Neutrophil (primary cell): ENCODE results near the gene HCK.

Experiments used
- H3K27ac ChIP-seq: fragments of 200-600 bp; sonication (generic); 2 replicates; pipeline ENCODE4 v1.5.1; 2016; ENCODE audit warnings: mild to moderate bottlenecking, moderate library complexity
- H3K27me3 ChIP-seq: fragments of 200-600 bp; sonication (generic); 2 replicates; pipeline ENCODE4 v1.6.0; 2016; ENCODE audit warnings: mild to moderate bottlenecking
- H3K36me3 ChIP-seq: fragments of 200-600 bp; sonication (generic); 2 replicates; pipeline ENCODE4 v1.5.1; 2017
- H3K4me1 ChIP-seq, 2 experiments: fragments of 200-600 bp in 1 of 2; sonication (generic) in 1 of 2; 1 replicate in 1 of 2; 2 replicates in 1 of 2; pipeline versions ENCODE4 v1.5.1 to v1.6.1; 2013 to 2016; ENCODE audit warnings: low read depth in 1 of 2, low read length in 1 of 2, mild to moderate bottlenecking in 1 of 2, moderate library complexity in 1 of 2; ENCODE audit not compliant: control insufficient read depth in 1 of 2, insufficient read depth in 1 of 2
- H3K4me3 ChIP-seq, 2 experiments: fragments of 200-600 bp in 1 of 2; sonication (generic) in 1 of 2; 1 replicate in 1 of 2; 2 replicates in 1 of 2; pipeline ENCODE4 v1.5.1; 2013 to 2016; ENCODE audit warnings: low read depth in 1 of 2, low read length in 1 of 2, mild to moderate bottlenecking in 1 of 2, moderate library complexity in 1 of 2
- H3K9me3 ChIP-seq: fragments of 200-600 bp; sonication (generic); 2 replicates; pipeline ENCODE4 v1.5.1; 2016
- CTCF ChIP-seq: fragments of 200-600 bp; sonication (generic); IDR thresholded peaks from 2 replicates; pipeline ENCODE4 v1.5.1; 2016; ENCODE audit warnings: antibody characterized with exemption

HCK gene

GRCh38 chr20:32021091-32021490 lies 31.0 kb upstream of the HCK start:
- no peak overlapping the region for H3K27ac ChIP-seq
- no peak overlapping the region for H3K4me3 ChIP-seq
- peaks cover 87% of the 10 kb centered on the region for H3K27me3 ChIP-seq
- H3K9me3 ChIP-seq: no peaks in the 10 kb centered on the region
- no peaks in the 10 kb centered on the region for H3K36me3 ChIP-seq
- TF ChIP-seq CTCF: no peak
- peaks cover 12 to 19% of the 10 kb centered on the region in 2 experiments for H3K4me1 ChIP-seq

DNA sequence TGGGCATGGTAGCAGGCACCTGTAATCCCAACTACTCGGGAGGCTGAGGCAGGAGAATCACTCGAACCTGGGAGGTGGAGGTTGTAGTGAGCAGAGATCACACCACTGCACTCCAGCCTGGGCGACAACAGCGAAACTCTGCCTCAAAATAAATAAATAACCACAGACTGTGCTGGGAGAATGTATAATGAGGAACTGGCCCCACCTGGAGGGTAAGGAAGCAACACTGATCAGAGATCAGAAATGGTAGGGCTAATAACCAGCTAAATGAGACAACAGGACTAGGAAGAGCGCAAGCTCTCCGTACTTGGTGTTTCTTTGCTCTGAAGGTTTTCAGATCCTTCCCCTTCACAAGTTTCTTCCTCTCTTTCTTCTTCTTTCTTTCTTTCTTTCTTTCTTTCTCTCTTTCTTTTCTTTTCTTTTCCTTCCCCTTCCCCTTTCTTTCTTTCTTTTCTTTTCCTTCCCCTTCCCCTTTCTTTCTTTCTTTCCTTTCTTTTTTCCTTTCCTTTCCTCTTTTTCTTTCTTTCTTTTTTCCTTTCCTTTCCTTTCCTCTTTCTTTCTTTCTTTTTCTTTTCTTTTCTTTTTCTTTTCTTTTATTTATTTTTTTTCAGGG lies 27.3 kb upstream of the HCK start:
- Histone ChIP-seq H3K36me3 (no peaks in the 10 kb centered on the region), H3K4me3 (no peak overlapping the region), H3K9me3 (no peaks in the 10 kb centered on the region), H3K27ac (no peak overlapping the region), H3K27me3 (peaks cover 50% of the 10 kb centered on the region), H3K4me1 (peaks cover 0 to 1% of the 10 kb centered on the region in 2 experiments)
- no peak for TF ChIP-seq CTCF

GRCh38 chr20:32027643-32028042 lies 24.4 kb upstream of the HCK start:
- peaks cover 21 to 22% of the 10 kb centered on the region in 2 experiments for H3K4me1 ChIP-seq
- TF ChIP-seq CTCF: no peak
- peaks cover 22% of the 10 kb centered on the region for H3K27me3 ChIP-seq
- no peaks in the 10 kb centered on the region for H3K9me3 ChIP-seq
- H3K4me3 ChIP-seq: no peak overlapping the region
- H3K27ac ChIP-seq: no peak overlapping the region
- H3K36me3 ChIP-seq: no peaks in the 10 kb centered on the region

DNA sequence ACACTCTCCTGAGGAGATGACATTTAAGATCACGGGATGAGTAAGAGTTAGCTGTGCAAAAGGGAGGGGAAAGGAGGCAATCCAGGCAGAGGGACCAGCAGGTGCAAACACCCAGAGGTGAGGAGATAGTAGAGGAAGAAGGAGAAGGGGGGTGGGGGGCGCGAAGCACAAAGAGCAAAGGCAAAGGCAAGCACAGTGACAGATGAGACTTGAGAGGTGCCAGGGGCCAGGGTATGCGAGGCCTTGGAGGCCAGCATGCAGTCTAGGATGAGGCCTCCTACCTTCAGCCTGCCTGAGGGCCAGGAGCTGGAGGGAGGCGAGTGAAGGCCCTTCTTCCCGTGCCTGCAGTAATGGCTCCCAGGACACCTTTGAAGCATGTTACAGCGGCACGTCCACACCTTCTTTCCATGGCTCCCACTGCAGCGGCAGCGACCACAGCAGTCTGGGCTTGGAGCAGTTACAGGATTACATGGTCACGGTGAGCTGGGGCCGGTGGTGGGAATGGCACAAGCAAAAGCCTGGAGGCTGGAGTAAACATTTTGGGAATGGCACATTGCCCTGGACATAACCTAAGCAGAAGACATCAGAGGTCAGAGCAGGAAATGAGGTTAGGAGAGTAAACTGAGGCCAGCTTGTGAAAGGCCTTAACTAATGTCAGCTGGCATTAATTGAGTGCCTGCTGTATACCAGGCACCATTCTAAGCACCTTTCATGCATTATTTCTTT lies 23.2 kb upstream of the HCK start:
- no peak overlapping the region for H3K4me3 ChIP-seq
- TF ChIP-seq CTCF: no peak
- H3K36me3 ChIP-seq: no peaks in the 10 kb centered on the region
- H3K27me3 ChIP-seq: peaks cover 10% of the 10 kb centered on the region
- H3K27ac ChIP-seq: no peak overlapping the region
- H3K9me3 ChIP-seq: no peaks in the 10 kb centered on the region
- peaks cover 33% of the 10 kb centered on the region in 2 experiments for H3K4me1 ChIP-seq

DNA sequence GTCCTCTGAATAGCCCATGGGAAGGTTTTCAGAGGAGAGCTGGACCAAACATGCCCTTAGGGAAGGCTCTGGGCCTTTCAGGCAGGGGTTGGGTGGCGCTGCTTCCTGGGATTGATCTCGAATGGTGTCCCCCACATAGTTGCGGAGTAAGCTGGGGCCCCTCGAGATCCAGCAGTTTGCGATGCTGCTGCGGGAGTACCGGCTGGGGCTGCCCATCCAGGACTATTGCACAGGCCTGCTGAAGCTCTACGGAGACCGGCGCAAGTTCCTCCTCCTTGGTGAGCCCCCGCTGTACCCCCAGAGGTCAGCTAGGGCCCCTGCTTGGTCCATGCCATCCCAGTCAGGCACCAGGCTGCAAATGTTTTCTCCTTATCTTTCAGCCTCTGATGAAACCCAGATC lies 22.5 kb upstream of the HCK start:
- no peak for TF ChIP-seq CTCF
- H3K27me3 ChIP-seq: peaks cover 3% of the 10 kb centered on the region

More for the DNA sequence above, 22.5 kb upstream of the HCK start:
- Histone ChIP-seq H3K36me3 (no peaks in the 10 kb centered on the region), H3K27ac (no peak overlapping the region), H3K9me3 (no peaks in the 10 kb centered on the region), H3K4me3 (no peak overlapping the region), H3K4me1 (peaks cover 40 to 41% of the 10 kb centered on the region in 2 experiments)
